ENCODE measurements around the gene SLC5A6. TPM values are rescaled to one million over a fixed set of nuclear protein-coding genes. Genes with fewer than 3 reads are reported as not detected.

The SLC5A6 gene
- total RNA-seq, 4 donors from 2014 or later: 30.4 to 33.4 (median 33.1) TPM

DNA sequence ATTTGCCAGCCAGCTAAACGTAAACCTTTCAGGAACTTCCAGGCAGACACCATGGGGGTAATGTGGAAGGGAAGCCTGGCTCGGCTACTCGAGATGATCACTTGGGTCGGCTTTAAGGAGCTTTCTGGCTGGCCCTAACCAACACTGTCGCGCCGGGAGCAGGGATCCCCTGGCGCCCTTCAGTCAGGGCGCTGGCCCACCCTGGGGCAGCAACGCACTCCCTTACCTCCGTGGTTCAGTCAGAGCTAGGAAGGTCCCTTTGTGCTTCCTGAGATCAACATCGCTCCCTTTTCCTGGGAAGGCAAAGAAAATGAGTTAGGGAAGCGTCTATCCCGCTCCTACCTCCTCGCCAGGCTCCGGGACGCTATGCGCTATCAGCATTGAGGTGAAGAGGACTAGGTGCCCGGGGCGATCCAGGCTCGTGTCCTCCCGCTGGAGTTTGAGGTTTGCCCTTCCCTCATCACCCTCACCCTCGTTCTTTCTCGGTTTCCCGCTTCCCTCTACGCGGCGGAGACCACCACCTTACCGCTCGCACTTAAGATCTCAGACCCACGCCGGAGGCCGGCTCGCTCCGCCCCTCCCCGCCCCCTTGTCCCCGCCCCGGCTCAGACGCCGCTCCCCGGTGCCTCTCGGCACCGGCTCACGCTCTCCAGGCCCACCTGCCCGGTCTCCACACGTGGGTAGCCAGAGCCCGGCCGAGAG, 676 bp downstream of the SLC5A6 start:
- Histone ChIP-seq H3K4me1 (peaks cover 30% of the 10 kb centered on the region), H3K9me3 (no peaks in the 10 kb centered on the region), H3K27ac (peak overlapping the region; percentile 92), H3K36me3 (peaks cover 39% of the 10 kb centered on the region), H3K4me3 (peak overlapping the region; percentile 67), H3K27me3 (no peaks in the 10 kb centered on the region)
- 3% methylated on average over 30 of the region's 48 CpGs for WGBS
- peak in 1 of 2 donors; percentile 80 for DNase-seq (ENCODE audit: low spot score in 2 of 2)
- TF ChIP-seq POLR2A (IDR thresholded peaks at IDR 0.05): no peak
- TF ChIP-seq, protein P1, sequence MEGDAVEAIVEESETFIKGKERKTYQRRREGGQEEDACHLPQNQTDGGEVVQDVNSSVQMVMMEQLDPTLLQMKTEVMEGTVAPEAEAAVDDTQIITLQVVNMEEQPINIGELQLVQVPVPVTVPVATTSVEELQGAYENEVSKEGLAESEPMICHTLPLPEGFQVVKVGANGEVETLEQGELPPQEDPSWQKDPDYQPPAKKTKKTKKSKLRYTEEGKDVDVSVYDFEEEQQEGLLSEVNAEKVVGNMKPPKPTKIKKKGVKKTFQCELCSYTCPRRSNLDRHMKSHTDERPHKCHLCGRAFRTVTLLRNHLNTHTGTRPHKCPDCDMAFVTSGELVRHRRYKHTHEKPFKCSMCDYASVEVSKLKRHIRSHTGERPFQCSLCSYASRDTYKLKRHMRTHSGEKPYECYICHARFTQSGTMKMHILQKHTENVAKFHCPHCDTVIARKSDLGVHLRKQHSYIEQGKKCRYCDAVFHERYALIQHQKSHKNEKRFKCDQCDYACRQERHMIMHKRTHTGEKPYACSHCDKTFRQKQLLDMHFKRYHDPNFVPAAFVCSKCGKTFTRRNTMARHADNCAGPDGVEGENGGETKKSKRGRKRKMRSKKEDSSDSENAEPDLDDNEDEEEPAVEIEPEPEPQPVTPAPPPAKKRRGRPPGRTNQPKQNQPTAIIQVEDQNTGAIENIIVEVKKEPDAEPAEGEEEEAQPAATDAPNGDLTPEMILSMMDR (IDR thresholded peaks at IDR 0.05): no peak

DNA sequence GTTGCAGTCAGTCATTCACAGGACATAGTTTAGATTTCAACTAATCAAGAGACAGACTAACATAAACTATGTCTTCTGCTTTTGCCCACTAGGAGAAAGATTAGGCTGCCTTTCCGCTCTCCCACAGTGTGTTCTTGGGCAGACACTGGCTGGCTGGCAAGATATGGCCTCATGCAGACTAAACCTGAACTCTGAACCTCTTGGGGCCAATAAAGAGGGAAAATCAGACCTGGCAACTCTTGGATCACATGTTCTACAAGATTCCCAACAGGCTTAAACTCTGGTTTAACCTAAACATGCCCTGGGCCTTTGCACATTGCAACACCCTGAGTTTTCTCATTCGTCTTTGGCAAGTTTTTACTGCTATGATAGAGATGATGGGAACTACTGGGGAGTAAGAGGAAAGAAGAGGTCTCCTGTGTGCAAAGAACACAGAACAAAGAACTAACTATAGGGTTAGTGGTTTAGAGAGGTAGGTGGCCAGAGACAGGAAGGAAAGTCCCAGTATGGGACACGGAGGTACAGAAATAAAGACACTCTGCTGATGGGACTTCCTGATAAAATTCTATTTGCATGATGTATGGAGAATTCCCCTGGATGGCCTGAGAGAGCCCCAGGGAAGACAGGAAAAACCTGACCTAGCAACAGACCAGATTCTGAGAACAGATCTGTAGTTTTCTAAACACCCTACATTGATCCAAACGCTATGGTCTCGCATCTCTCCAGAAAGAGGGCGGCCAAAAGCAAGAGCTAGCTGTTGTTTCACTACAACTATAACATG, 2.3 kb downstream of the SLC5A6 start:
- Histone ChIP-seq H3K4me1 (peaks cover 28% of the 10 kb centered on the region), H3K9me3 (no peaks in the 10 kb centered on the region), H3K27ac (no peak overlapping the region), H3K36me3 (peaks cover 43% of the 10 kb centered on the region), H3K27me3 (no peaks in the 10 kb centered on the region), H3K4me3 (no peak overlapping the region)
- WGBS: 65% methylated on average over 6 of the region's 6 CpGs
- TF ChIP-seq POLR2A (IDR thresholded peaks at IDR 0.05) (no peak), EP300 (IDR thresholded peaks at IDR 0.05) (no peak)
- TF ChIP-seq, protein P1 (IDR thresholded peaks at IDR 0.05): no peak
- DNase-seq (ENCODE audit: low spot score in 2 of 2): peak; percentile 13 to 43

- TF ChIP-seq EP300 (IDR thresholded peaks at IDR 0.05): no peak
- TF ChIP-seq POLR2A (IDR thresholded peaks at IDR 0.05): no peak
- TF ChIP-seq, protein P1 (IDR thresholded peaks at IDR 0.05): no peak
- TF ChIP-seq POLR2AphosphoS5 (IDR thresholded peaks at IDR 0.05): no peak
- peaks cover 52% of the 10 kb centered on the region for H3K36me3 ChIP-seq
- no peak overlapping the region for H3K27ac ChIP-seq
- no peaks in the 10 kb centered on the region for H3K27me3 ChIP-seq
- H3K9me3 ChIP-seq: no peaks in the 10 kb centered on the region
- H3K4me1 ChIP-seq: peaks cover 25% of the 10 kb centered on the region
- no peak overlapping the region for H3K4me3 ChIP-seq
- DNase-seq (ENCODE audit: low spot score in 2 of 2): peak; percentile 11 to 55
- 94% methylated on average over 4 of the region's 4 CpGs for WGBS
Measured at GRCh38 chr2:27208486-27209050, 3.5 kb downstream of the SLC5A6 start.

DNA sequence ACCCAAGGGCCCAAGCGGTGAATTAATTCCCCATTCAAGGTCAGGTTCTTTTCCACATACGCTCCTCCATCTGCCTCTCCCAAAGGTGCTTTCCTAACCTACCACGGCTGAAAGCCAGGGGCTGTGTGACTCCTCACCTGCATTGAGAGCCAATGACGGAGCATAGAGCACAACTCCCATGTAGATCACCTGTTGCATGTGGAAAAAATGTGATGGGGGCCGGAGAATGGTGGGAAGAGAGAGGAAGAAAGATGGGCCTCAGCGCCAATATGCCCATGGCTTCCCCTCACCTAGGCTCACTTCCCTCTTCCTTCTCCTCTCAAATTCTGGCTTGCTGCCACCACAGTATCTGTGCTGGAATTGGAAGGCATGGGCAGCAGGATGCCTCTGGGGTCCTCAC, 5.7 kb downstream of the SLC5A6 start:
- H3K9me3 ChIP-seq: no peaks in the 10 kb centered on the region
- H3K27me3 ChIP-seq: no peaks in the 10 kb centered on the region
- H3K36me3 ChIP-seq: peaks cover 73% of the 10 kb centered on the region
- WGBS: 92% methylated on average over 6 of the region's 6 CpGs
- H3K27ac ChIP-seq: no peak overlapping the region
- H3K4me1 ChIP-seq: peaks cover 15% of the 10 kb centered on the region
- H3K4me3 ChIP-seq: no peak overlapping the region
- peak in 1 of 2 donors; percentile 41 for DNase-seq (ENCODE audit: low spot score in 2 of 2)
- no peak for TF ChIP-seq EP300 (IDR thresholded peaks at IDR 0.05)
- TF ChIP-seq POLR2A (IDR thresholded peaks at IDR 0.05): no peak
- TF ChIP-seq POLR2AphosphoS5 (IDR thresholded peaks at IDR 0.05): no peak
- TF ChIP-seq, protein P1 (IDR thresholded peaks at IDR 0.05): no peak

DNA sequence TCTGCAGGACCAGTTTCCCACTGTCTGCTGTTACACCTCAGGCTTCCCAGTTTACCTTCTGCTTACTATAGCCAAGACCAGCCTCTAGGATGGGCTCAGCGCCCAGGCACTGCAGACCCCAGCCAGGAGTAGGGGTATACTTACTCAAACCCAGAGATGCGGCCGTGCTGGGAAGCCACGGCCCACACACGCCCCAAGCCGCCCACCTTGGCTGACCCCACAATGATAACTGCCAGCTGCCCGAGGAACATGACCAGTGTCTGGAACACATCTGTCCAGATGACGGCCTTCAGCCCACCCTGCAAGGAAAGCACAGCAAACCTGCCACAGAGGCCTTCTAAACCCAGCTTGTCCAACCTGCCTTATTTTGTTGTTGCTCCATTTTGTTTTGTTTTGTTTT, 6.9 kb downstream of the SLC5A6 start:
- Histone ChIP-seq H3K4me3 (no peak overlapping the region), H3K36me3 (peaks cover 85% of the 10 kb centered on the region), H3K4me1 (peaks cover 6% of the 10 kb centered on the region), H3K27me3 (no peaks in the 10 kb centered on the region), H3K9me3 (no peaks in the 10 kb centered on the region), H3K27ac (no peak overlapping the region)
- 83% methylated on average over 5 of the region's 8 CpGs for WGBS
- DNase-seq (ENCODE audit: low spot score in 2 of 2): peak in 1 of 2 donors; percentile 43
- no peak for TF ChIP-seq POLR2A (IDR thresholded peaks at IDR 0.05)
- TF ChIP-seq, protein P1 (IDR thresholded peaks at IDR 0.05): no peak
- TF ChIP-seq EP300 (IDR thresholded peaks at IDR 0.05): no peak
- TF ChIP-seq POLR2AphosphoS5 (IDR thresholded peaks at IDR 0.05): no peak
